Peyer's patch (tissue), 4 donors: ENCODE measurements around the gene PRKCH.

Experiments used
- CTCF ChIP-seq, 6 experiments: fragments of 450-650 bp in 4 of 6; fragments of 200-600 bp in 2 of 6; sonication (generic) in 1 of 6; IDR thresholded peaks; one replicate each; pipeline ENCODE4 v1.5.1; 2017 to 2019; ENCODE audit warnings: antibody characterized with exemption in 6 of 6, mild to moderate bottlenecking in 3 of 6, moderate library complexity in 1 of 6
- POLR2A ChIP-seq, 2 donors: fragments of 450-650 bp; IDR thresholded peaks; one replicate each; pipeline ENCODE4 v1.5.1; 2017; ENCODE audit warnings: antibody characterized with exemption in 2 of 2, mild to moderate bottlenecking in 2 of 2, moderate library complexity in 2 of 2

- TF ChIP-seq CTCF (IDR thresholded peaks at IDR 0.05) (no peak), POLR2A (IDR thresholded peaks at IDR 0.05) (no peak)
These were observed 277.6 kb downstream of the PRKCH start for GRCh38 chr14:61598980-61599379.
